HepG2 (cell line): ENCODE data around the gene KCTD19. TPM values are rescaled to one million over a fixed set of nuclear protein-coding genes. Genes with fewer than 3 reads are reported as not detected.

Experiments used
- DNMT1 ChIP-seq: sonication (generic); formaldehyde crosslinking; IDR thresholded peaks from 2 replicates; pipeline ENCODE4 v1.5.1; 2020; ENCODE audit warnings: mild to moderate bottlenecking, missing genetic modification reagents
- EP300 ChIP-seq, 3 experiments: sonication (generic) in 1 of 3; formaldehyde crosslinking in 1 of 3; IDR thresholded peaks; 2 replicates each; pipeline versions ENCODE4 v1.5.1 to v1.6.1; 2011 to 2020; ENCODE audit warnings: low read depth in 2 of 3, low read length in 2 of 3, borderline replicate concordance in 1 of 3, improper control_type of control experiment in 1 of 3, mild to moderate bottlenecking in 1 of 3, missing genetic modification reagents in 1 of 3, moderate library complexity in 1 of 3
- FOSL2 ChIP-seq: sonication (generic); formaldehyde crosslinking; IDR thresholded peaks from 2 replicates; pipeline ENCODE4 v1.4.0; 2020; ENCODE audit warnings: missing genetic modification reagents
- HDAC2 ChIP-seq: sonication (generic); formaldehyde crosslinking; IDR thresholded peaks from 2 replicates; pipeline ENCODE4 v1.4.0; 2020; ENCODE audit warnings: missing genetic modification reagents
- HNF4A ChIP-seq: sonication (generic); formaldehyde crosslinking; IDR thresholded peaks from 2 replicates; pipeline ENCODE4 v1.4.0; 2020; ENCODE audit warnings: missing genetic modification reagents
- KDM5B ChIP-seq: sonication (generic); formaldehyde crosslinking; IDR thresholded peaks from 2 replicates; pipeline ENCODE4 v1.4.0; 2020; ENCODE audit warnings: missing genetic modification reagents, mild to moderate bottlenecking, borderline replicate concordance
- MXD4 ChIP-seq: IDR thresholded peaks from 2 replicates; pipeline ENCODE4 v1.6.1; 2016; ENCODE audit warnings: mild to moderate bottlenecking, missing biosample characterization, missing genetic modification reagents
- NCOA1 ChIP-seq: sonication (generic); formaldehyde crosslinking; IDR thresholded peaks from 2 replicates; pipeline ENCODE4 v1.9.0; 2021; ENCODE audit warnings: missing genetic modification reagents
- NFKB2 ChIP-seq: sonication (generic); formaldehyde crosslinking; IDR thresholded peaks from 2 replicates; pipeline ENCODE4 v1.4.0; 2020; ENCODE audit warnings: missing genetic modification reagents, borderline replicate concordance
- PRMT3 ChIP-seq: sonication (generic); formaldehyde crosslinking; IDR thresholded peaks from 2 replicates; pipeline ENCODE4 v1.8.1; 2022; ENCODE audit warnings: low read depth, mild to moderate bottlenecking, moderate library complexity, missing genetic modification reagents, borderline replicate concordance
- TEAD2 ChIP-seq: sonication (generic); formaldehyde crosslinking; IDR thresholded peaks from 2 replicates; pipeline ENCODE4 v1.9.0; 2021; ENCODE audit warnings: missing genetic modification reagents
- ZNF24 ChIP-seq: fragments of 450-650 bp; IDR thresholded peaks from 2 replicates; pipeline ENCODE4 v1.6.1; 2017; ENCODE audit warnings: antibody characterized with exemption, mild to moderate bottlenecking
- ZNF264 ChIP-seq: sonication (generic); formaldehyde crosslinking; IDR thresholded peaks from 2 replicates; pipeline ENCODE4 v1.4.0; 2020; ENCODE audit warnings: missing genetic modification reagents
- ZNF383 ChIP-seq: sonication (generic); formaldehyde crosslinking; IDR thresholded peaks from 2 replicates; pipeline ENCODE4 v1.4.0; 2020; ENCODE audit warnings: missing genetic modification reagents, mild to moderate bottlenecking, borderline replicate concordance
- ZNF768 ChIP-seq: sonication (generic); formaldehyde crosslinking; IDR thresholded peaks from 2 replicates; pipeline ENCODE4 v1.4.0; 2020; ENCODE audit warnings: missing genetic modification reagents
- polyA plus RNA-seq, 8 experiments: library from polyadenylated mRNA; depleted of rRNA in 3 of 8; stranded (reverse) in 7 of 8; unstranded in 1 of 8; fragments of >200 nt; fragmentation: Illumina TruSeq in 4 of 8; extraction: Trizol in 4 of 8; gene quantifications; 2 replicates each; pipeline versions ENCODE4 v1.2.1 to v1.2.3, GENCODE V29; 2011 to 2016; ENCODE audit warnings: low read depth in 4 of 8, missing spikeins in 1 of 8, mixed read lengths in 1 of 8; ENCODE audit not compliant: insufficient read depth in 1 of 8
- total RNA-seq, 5 experiments: library from RNA; depleted of rRNA; stranded (reverse); fragments of >200 nt; fragmentation: Illumina TruSeq; extraction: Trizol; gene quantifications; 2 replicates each; pipeline ENCODE4 v1.2.3, GENCODE V29; 2016; ENCODE audit warnings: low read depth in 1 of 5
- TF ChIP-seq, protein P1 (sequence below): sonication (generic); formaldehyde crosslinking; IDR thresholded peaks from 2 replicates; pipeline ENCODE4 v1.4.0; 2020; ENCODE audit warnings: missing genetic modification reagents, borderline replicate concordance
- TF ChIP-seq, protein P2 (sequence below): sonication (generic); formaldehyde crosslinking; IDR thresholded peaks from 2 replicates; pipeline ENCODE4 v1.5.1; 2020; ENCODE audit warnings: missing genetic modification reagents, mild to moderate bottlenecking, borderline replicate concordance
- TF ChIP-seq, protein P3 (sequence below): sonication (generic); formaldehyde crosslinking; IDR thresholded peaks from 2 replicates; pipeline ENCODE4 v1.5.0; 2020; ENCODE audit warnings: missing genetic modification reagents, mild to moderate bottlenecking, borderline replicate concordance
- TF ChIP-seq, protein P4 (sequence below): sonication (generic); formaldehyde crosslinking; IDR thresholded peaks from 2 replicates; pipeline ENCODE4 v1.5.0; 2020; ENCODE audit warnings: mild to moderate bottlenecking, missing genetic modification reagents, borderline replicate concordance

Gene KCTD19
- total and polyA plus RNA-seq, 2 of the 13 experiments (the other 11 are each of a cell fraction or from before 2014, with no cell fraction given), result not detected

DNA sequence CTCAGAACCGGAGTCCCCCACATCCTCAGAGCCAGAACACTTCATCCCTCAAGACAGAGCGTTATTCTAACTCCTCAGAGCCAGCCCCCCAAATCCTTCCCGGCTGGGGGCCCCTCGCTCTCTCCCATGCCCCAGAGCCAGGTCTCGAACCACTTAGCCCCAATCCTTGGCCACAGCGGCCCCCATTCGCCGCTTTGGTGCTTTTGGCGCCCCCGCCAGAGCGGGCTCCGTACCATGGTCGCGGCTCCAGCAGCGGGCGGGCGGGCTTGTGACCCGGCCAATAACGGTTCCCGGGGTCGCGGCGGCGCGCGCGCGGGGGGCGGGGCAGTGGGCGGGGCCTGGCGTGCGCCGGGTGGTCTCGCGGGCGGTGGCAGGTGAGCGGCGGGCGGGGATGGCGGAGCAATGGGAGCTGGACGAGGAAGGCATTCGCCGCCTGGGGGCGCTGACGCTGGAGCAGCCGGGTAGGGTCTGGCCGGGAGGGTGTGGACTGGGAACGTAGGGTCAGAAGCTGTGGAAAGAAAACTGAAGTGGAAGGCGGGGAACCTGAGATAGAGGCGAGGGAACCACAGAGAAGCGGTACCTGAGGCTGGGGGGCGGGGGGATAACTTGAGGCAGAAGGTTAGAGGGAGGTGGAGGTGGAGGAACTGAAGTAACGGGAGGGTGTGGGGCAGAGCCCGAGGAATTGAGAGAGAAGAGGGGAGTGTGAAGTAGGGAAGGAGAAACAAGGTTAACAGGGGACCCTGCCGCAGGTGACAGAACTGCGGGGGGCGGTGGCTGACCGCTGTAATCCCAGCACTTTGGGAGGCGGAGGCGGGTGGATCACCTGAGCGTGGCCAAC lies at the start of gene KCTD19, which contains the start of gene LRRC36 (continued):
- TF ChIP-seq PRMT3 (CRISPR knock-in tag) (no peak), ZNF383 (CRISPR knock-in tag) (no peak), MXD4 (CRISPR knock-in tag) (no peak; the same call in 1 of the 2 replicates), EP300 (IDR thresholded peaks at IDR 0.05; ENCODE audit: low read depth in 2 of 2, low read length in 2 of 2) (no peak), EP300 (CRISPR knock-in tag; IDR thresholded peaks at IDR 0.05; ENCODE audit: borderline replicate concordance) (no peak), FOSL2 (CRISPR knock-in tag) (no peak), KDM5B (peak; percentile 45; the same call in 1 of the 2 replicates), TEAD2 (CRISPR knock-in tag) (no peak), HDAC2 (no peak), NFKB2 (peak; percentile 23; the same call in 1 of the 2 replicates), HNF4A (CRISPR knock-in tag) (no peak), DNMT1 (CRISPR knock-in tag) (no peak), NCOA1 (CRISPR knock-in tag) (no peak), ZNF24 (no peak), ZNF768 (CRISPR knock-in tag) (peak; percentile 44; the same call in 1 of the 2 replicates), ZNF264 (CRISPR knock-in tag) (no peak)
- TF ChIP-seq, protein P1, sequence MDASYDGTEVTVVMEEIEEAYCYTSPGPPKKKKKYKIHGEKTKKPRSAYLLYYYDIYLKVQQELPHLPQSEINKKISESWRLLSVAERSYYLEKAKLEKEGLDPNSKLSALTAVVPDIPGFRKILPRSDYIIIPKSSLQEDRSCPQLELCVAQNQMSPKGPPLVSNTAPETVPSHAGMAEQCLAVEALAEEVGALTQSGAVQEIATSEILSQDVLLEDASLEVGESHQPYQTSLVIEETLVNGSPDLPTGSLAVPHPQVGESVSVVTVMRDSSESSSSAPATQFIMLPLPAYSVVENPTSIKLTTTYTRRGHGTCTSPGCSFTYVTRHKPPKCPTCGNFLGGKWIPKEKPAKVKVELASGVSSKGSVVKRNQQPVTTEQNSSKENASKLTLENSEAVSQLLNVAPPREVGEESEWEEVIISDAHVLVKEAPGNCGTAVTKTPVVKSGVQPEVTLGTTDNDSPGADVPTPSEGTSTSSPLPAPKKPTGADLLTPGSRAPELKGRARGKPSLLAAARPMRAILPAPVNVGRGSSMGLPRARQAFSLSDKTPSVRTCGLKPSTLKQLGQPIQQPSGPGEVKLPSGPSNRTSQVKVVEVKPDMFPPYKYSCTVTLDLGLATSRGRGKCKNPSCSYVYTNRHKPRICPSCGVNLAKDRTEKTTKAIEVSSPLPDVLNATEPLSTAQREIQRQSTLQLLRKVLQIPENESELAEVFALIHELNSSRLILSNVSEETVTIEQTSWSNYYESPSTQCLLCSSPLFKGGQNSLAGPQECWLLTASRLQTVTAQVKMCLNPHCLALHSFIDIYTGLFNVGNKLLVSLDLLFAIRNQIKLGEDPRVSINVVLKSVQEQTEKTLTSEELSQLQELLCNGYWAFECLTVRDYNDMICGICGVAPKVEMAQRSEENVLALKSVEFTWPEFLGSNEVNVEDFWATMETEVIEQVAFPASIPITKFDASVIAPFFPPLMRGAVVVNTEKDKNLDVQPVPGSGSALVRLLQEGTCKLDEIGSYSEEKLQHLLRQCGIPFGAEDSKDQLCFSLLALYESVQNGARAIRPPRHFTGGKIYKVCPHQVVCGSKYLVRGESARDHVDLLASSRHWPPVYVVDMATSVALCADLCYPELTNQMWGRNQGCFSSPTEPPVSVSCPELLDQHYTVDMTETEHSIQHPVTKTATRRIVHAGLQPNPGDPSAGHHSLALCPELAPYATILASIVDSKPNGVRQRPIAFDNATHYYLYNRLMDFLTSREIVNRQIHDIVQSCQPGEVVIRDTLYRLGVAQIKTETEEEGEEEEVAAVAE (CRISPR knock-in tag), result no peak
- TF ChIP-seq, protein P2, sequence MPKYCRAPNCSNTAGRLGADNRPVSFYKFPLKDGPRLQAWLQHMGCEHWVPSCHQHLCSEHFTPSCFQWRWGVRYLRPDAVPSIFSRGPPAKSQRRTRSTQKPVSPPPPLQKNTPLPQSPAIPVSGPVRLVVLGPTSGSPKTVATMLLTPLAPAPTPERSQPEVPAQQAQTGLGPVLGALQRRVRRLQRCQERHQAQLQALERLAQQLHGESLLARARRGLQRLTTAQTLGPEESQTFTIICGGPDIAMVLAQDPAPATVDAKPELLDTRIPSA, result no peak
- TF ChIP-seq, protein P3, sequence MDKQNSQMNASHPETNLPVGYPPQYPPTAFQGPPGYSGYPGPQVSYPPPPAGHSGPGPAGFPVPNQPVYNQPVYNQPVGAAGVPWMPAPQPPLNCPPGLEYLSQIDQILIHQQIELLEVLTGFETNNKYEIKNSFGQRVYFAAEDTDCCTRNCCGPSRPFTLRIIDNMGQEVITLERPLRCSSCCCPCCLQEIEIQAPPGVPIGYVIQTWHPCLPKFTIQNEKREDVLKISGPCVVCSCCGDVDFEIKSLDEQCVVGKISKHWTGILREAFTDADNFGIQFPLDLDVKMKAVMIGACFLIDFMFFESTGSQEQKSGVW (CRISPR knock-in tag), result no peak
- TF ChIP-seq, protein P4, sequence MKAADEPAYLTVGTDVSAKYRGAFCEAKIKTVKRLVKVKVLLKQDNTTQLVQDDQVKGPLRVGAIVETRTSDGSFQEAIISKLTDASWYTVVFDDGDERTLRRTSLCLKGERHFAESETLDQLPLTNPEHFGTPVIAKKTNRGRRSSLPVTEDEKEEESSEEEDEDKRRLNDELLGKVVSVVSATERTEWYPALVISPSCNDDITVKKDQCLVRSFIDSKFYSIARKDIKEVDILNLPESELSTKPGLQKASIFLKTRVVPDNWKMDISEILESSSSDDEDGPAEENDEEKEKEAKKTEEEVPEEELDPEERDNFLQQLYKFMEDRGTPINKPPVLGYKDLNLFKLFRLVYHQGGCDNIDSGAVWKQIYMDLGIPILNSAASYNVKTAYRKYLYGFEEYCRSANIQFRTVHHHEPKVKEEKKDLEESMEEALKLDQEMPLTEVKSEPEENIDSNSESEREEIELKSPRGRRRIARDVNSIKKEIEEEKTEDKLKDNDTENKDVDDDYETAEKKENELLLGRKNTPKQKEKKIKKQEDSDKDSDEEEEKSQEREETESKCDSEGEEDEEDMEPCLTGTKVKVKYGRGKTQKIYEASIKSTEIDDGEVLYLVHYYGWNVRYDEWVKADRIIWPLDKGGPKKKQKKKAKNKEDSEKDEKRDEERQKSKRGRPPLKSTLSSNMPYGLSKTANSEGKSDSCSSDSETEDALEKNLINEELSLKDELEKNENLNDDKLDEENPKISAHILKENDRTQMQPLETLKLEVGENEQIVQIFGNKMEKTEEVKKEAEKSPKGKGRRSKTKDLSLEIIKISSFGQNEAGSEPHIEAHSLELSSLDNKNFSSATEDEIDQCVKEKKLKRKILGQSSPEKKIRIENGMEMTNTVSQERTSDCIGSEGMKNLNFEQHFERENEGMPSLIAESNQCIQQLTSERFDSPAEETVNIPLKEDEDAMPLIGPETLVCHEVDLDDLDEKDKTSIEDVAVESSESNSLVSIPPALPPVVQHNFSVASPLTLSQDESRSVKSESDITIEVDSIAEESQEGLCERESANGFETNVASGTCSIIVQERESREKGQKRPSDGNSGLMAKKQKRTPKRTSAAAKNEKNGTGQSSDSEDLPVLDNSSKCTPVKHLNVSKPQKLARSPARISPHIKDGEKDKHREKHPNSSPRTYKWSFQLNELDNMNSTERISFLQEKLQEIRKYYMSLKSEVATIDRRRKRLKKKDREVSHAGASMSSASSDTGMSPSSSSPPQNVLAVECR (CRISPR knock-in tag), result peak; percentile 40; the same call in 1 of the 2 replicates
